GM12874 (cell line): Measurements from ENCODE around the gene PHYHD1.

Source experiments
- CTCF ChIP-seq: IDR thresholded peaks from 2 replicates; pipeline ENCODE4 v1.5.1; 2011; ENCODE audit warnings: low read depth, mild to moderate bottlenecking, control low read depth, low read length, moderate library complexity; ENCODE audit not compliant: insufficient read depth

PHYHD1 gene

GRCh38 chr9:128902351-128903078 is 18.3 kb upstream of the PHYHD1 start:
- no peak for TF ChIP-seq CTCF

- TF ChIP-seq CTCF = no peak
Measured at GRCh38 chr9:128903079-128903461, 17.7 kb upstream of the PHYHD1 start.

- TF ChIP-seq CTCF = no peak
Measured at GRCh38 chr9:128903871-128904620, 16.7 kb upstream of the PHYHD1 start.

GRCh38 chr9:128905964-128906363 is 14.8 kb upstream of the PHYHD1 start:
- no peak for TF ChIP-seq CTCF

- no peak for TF ChIP-seq CTCF
Measured at GRCh38 chr9:128906741-128907140, 14.0 kb upstream of the PHYHD1 start.

GRCh38 chr9:128908372-128908771 is 12.4 kb upstream of the PHYHD1 start:
- TF ChIP-seq CTCF = no peak

- TF ChIP-seq CTCF = no peak
Measured at GRCh38 chr9:128909859-128910258, 10.9 kb upstream of the PHYHD1 start.
